H9 (cell line): ENCODE measurements around the gene BIRC6. TPM values are rescaled to one million over a fixed set of nuclear protein-coding genes. Genes with fewer than 3 reads are reported as not detected.

Source experiments
- DNase-seq: peaks from one replicate; pipeline ENCODE4 v3.0.0-alpha.2; 2017
- H2AFZ ChIP-seq: one replicate; pipeline ENCODE4 v1.6.1; 2013; ENCODE audit warnings: mild to moderate bottlenecking, low read length, control low read depth, moderate library complexity
- H2AK5ac ChIP-seq: 2 replicates; pipeline ENCODE4 v1.6.1; 2013; ENCODE audit warnings: low read length, control low read depth, mixed read lengths; ENCODE audit not compliant: insufficient read length
- H2BK120ac ChIP-seq: one replicate; pipeline ENCODE4 v1.6.1; 2013; ENCODE audit warnings: low read depth, mild to moderate bottlenecking, low read length, control low read depth, inconsistent platforms; ENCODE audit not compliant: poor library complexity, severe bottlenecking
- H2BK12ac ChIP-seq: 2 replicates; pipeline ENCODE4 v1.6.1; 2013; ENCODE audit warnings: low read length, control low read depth, mixed read lengths, low read depth; ENCODE audit not compliant: insufficient read length
- H2BK15ac ChIP-seq: 2 replicates; pipeline ENCODE4 v1.6.1; 2013; ENCODE audit warnings: low read depth, low read length, control low read depth
- H2BK20ac ChIP-seq: one replicate; pipeline ENCODE4 v1.6.1; 2013; ENCODE audit warnings: low read depth, mild to moderate bottlenecking, low read length, control low read depth, inconsistent platforms; ENCODE audit not compliant: poor library complexity, severe bottlenecking
- H2BK5ac ChIP-seq: 2 replicates; pipeline ENCODE4 v1.6.1; 2013; ENCODE audit warnings: low read length, control low read depth, mixed read lengths; ENCODE audit not compliant: insufficient read length
- H3K14ac ChIP-seq: 2 replicates; pipeline ENCODE4 v1.6.1; 2013; ENCODE audit warnings: low read length, control low read depth; ENCODE audit not compliant: insufficient read depth
- H3K18ac ChIP-seq: 2 replicates; pipeline ENCODE4 v1.6.1; 2013; ENCODE audit warnings: low read depth, mild to moderate bottlenecking, mixed read lengths, low read length, control low read depth; ENCODE audit not compliant: insufficient read length
- H3K23ac ChIP-seq: 2 replicates; pipeline ENCODE4 v1.6.1; 2013; ENCODE audit warnings: low read length, control low read depth, mixed read lengths, low read depth; ENCODE audit not compliant: insufficient read length
- H3K23me2 ChIP-seq: 2 replicates; pipeline ENCODE4 v1.6.1; 2013; ENCODE audit warnings: low read depth, mild to moderate bottlenecking, mixed read lengths, low read length, control low read depth; ENCODE audit not compliant: insufficient read length, poor library complexity, severe bottlenecking
- H3K27ac ChIP-seq: 2 replicates; pipeline ENCODE4 v1.5.1; 2013; ENCODE audit warnings: low read length, control low read depth, mixed read lengths, low read depth; ENCODE audit not compliant: insufficient read length
- H3K27me3 ChIP-seq: 2 replicates; pipeline ENCODE4 v1.6.1; 2013; ENCODE audit warnings: low read length, control low read depth, inconsistent platforms; ENCODE audit not compliant: insufficient read depth
- H3K4ac ChIP-seq: 2 replicates; pipeline ENCODE4 v1.6.1; 2013; ENCODE audit warnings: low read depth, mild to moderate bottlenecking, control low read depth, inconsistent platforms, low read length, moderate library complexity
- H3K4me1 ChIP-seq: 2 replicates; pipeline ENCODE4 v1.6.1; 2013; ENCODE audit warnings: low read length, control low read depth, inconsistent platforms; ENCODE audit not compliant: insufficient read depth
- H3K4me2 ChIP-seq: 2 replicates; pipeline ENCODE4 v1.6.1; 2013; ENCODE audit warnings: low read length, control low read depth, mixed read lengths; ENCODE audit not compliant: insufficient read length, insufficient read depth
- H3K56ac ChIP-seq: 2 replicates; pipeline ENCODE4 v1.6.1; 2013; ENCODE audit warnings: low read depth, mild to moderate bottlenecking, mixed read lengths, low read length, control low read depth; ENCODE audit not compliant: insufficient read length
- H3K79me1 ChIP-seq: 2 replicates; pipeline ENCODE4 v1.6.1; 2013; ENCODE audit warnings: low read depth, mild to moderate bottlenecking, moderate library complexity, low read length, control low read depth, inconsistent platforms; ENCODE audit not compliant: insufficient read depth, poor library complexity, severe bottlenecking
- H3K79me2 ChIP-seq: 2 replicates; pipeline ENCODE4 v1.6.1; 2013; ENCODE audit warnings: low read length, control low read depth, inconsistent platforms; ENCODE audit not compliant: insufficient read depth
- H3K9ac ChIP-seq: 2 replicates; pipeline ENCODE4 v1.6.1; 2013; ENCODE audit warnings: low read length, control low read depth, mixed read lengths; ENCODE audit not compliant: insufficient read length; ENCODE audit errors: extremely low read depth
- H3K9me3 ChIP-seq: one replicate; pipeline ENCODE4 v1.6.1; 2013; ENCODE audit warnings: low read depth, low read length, inconsistent platforms; ENCODE audit not compliant: control insufficient read depth
- H3T11ph ChIP-seq: one replicate; pipeline ENCODE4 v1.6.1; 2013; ENCODE audit warnings: mild to moderate bottlenecking, low read length, control low read depth, inconsistent platforms
- H4K20me1 ChIP-seq: one replicate; pipeline ENCODE4 v1.6.1; 2013; ENCODE audit not compliant: control insufficient read depth, insufficient read length, insufficient read depth
- H4K5ac ChIP-seq: 2 replicates; pipeline ENCODE4 v1.6.1; 2013; ENCODE audit warnings: low read depth, mild to moderate bottlenecking, mixed read lengths, low read length, control low read depth; ENCODE audit not compliant: insufficient read length
- H4K8ac ChIP-seq: replicated peaks from 2 replicates; pipeline ENCODE4 v1.6.1; 2013; ENCODE audit warnings: low read length, control low read depth, mixed read lengths, low read depth; ENCODE audit not compliant: insufficient read length
- H4K91ac ChIP-seq: 2 replicates; pipeline ENCODE4 v1.6.1; 2013; ENCODE audit warnings: low read depth, mild to moderate bottlenecking, moderate library complexity, mixed read lengths, low read length, control low read depth; ENCODE audit not compliant: insufficient read length
- H3K27ac Mint-ChIP-seq, 3 experiments: 2 replicates in 2 of 3; 3 replicates in 1 of 3; pipeline ENCODE4 v1.8.0; 2020 to 2021; ENCODE audit warnings: mixed read lengths in 3 of 3, mild to moderate bottlenecking in 1 of 3, moderate library complexity in 1 of 3
- H3K27me3 Mint-ChIP-seq: 2 replicates; pipeline ENCODE4 v1.8.0; 2021; ENCODE audit warnings: low read depth, mild to moderate bottlenecking, moderate library complexity, mixed read lengths
- H3K36me3 Mint-ChIP-seq, 3 experiments: 2 replicates in 2 of 3; 3 replicates in 1 of 3; pipeline ENCODE4 v1.8.0; 2020 to 2021; ENCODE audit warnings: low read depth in 3 of 3, mixed read lengths in 3 of 3; ENCODE audit not compliant: insufficient read depth in 1 of 3
- H3K4me1 Mint-ChIP-seq, 2 experiments: 2 replicates each; pipeline ENCODE4 v1.8.0; 2020; ENCODE audit warnings: mixed read lengths in 2 of 2
- H3K4me3 Mint-ChIP-seq, 2 experiments: 2 replicates in 1 of 2; 3 replicates in 1 of 2; pipeline ENCODE4 v1.8.0; 2020 to 2021; ENCODE audit warnings: mild to moderate bottlenecking in 2 of 2, mixed read lengths in 2 of 2, moderate library complexity in 1 of 2
- H3K9me3 Mint-ChIP-seq, 2 experiments: 2 replicates in 1 of 2; 3 replicates in 1 of 2; pipeline ENCODE4 v1.8.0; 2020; ENCODE audit warnings: mild to moderate bottlenecking in 2 of 2, mixed read lengths in 2 of 2, moderate library complexity in 1 of 2
- WGBS: extraction: QIAGEN DNeasy Blood & Tissue Kit; methylation state at CpG from one replicate; pipeline ENCODE4 v1.1.7; 2013; ENCODE audit warnings: missing lambda C conversion rate, low lambda C conversion rate, mixed read lengths; ENCODE audit not compliant: insufficient read length; ENCODE audit errors: extremely low coverage; 5-methylcytosine and 5-hydroxymethylcytosine counted together
- total RNA-seq: library from RNA; stranded (reverse); gene quantifications from 2 replicates; pipeline ENCODE4 v1.2.1, GENCODE V29; 2021
- TF ChIP-seq, protein P1 (sequence below): fragments of 200-600 bp; sonication (generic); conservative IDR thresholded peaks from 3 replicates; pipeline ENCODE4 v1.8.0; 2021; ENCODE audit warnings: antibody characterized with exemption, mild to moderate bottlenecking

The BIRC6 gene
- total RNA-seq, 1 experiment from 2014 or later: 78.8 TPM

DNA sequence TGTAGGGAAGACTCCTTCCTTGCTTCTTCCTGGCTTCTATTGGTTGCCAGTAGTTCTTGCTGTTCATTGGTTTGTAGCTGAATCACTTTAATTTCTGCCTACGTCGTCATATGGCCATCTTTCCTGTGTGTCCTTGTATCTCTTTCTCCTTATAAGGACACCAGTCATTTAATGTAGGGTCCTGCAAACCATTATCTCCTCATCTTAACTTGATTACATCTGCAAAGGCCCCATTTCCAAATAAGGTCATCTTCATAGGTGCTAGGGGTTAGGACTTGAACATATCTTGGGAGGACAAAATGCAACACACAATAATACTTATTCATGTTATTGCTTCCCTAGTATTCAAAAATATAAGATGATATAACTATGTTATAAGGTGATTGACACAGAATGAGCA is 175.5 kb downstream of the BIRC6 start:
- Mint-ChIP-seq H3K27ac (no peak overlapping the region), H3K4me3 (no peak overlapping the region), H3K4me1 (no peaks in the 10 kb centered on the region), H3K36me3 (peaks cover 31 to 72% (median 34%) of the 10 kb centered on the region in 3 experiments), H3K9me3 (no peaks in the 10 kb centered on the region; a peak in 1 of 5 replicates), H3K27me3 (no peaks in the 10 kb centered on the region)
- Histone ChIP-seq H2AFZ (no peak overlapping the region), H3K56ac (no peak overlapping the region), H4K8ac (no peak overlapping the region), H3K4me1 (no peaks in the 10 kb centered on the region), H3T11ph (no peak overlapping the region), H2BK120ac (no peak overlapping the region), H3K23me2 (no peaks in the 10 kb centered on the region), H2BK15ac (no peak overlapping the region), H4K20me1 (no peaks in the 10 kb centered on the region), H2BK12ac (no peak overlapping the region), H3K9ac (no peak overlapping the region), H3K79me1 (no peaks in the 10 kb centered on the region), H3K79me2 (no peaks in the 10 kb centered on the region), H3K4me2 (no peak overlapping the region), H3K9me3 (no peaks in the 10 kb centered on the region), H2BK5ac (no peak overlapping the region), H3K18ac (no peak overlapping the region), H3K27ac (no peak overlapping the region), H2BK20ac (no peak overlapping the region), H3K14ac (no peak overlapping the region), H4K5ac (no peak overlapping the region), H3K27me3 (no peaks in the 10 kb centered on the region), H4K91ac (no peak overlapping the region), H3K23ac (no peak overlapping the region), H2AK5ac (no peak overlapping the region), H3K4ac (no peak overlapping the region)
- no CpG with 5 or more reads among the region's 2 CpGs for WGBS
- TF ChIP-seq, protein P1, sequence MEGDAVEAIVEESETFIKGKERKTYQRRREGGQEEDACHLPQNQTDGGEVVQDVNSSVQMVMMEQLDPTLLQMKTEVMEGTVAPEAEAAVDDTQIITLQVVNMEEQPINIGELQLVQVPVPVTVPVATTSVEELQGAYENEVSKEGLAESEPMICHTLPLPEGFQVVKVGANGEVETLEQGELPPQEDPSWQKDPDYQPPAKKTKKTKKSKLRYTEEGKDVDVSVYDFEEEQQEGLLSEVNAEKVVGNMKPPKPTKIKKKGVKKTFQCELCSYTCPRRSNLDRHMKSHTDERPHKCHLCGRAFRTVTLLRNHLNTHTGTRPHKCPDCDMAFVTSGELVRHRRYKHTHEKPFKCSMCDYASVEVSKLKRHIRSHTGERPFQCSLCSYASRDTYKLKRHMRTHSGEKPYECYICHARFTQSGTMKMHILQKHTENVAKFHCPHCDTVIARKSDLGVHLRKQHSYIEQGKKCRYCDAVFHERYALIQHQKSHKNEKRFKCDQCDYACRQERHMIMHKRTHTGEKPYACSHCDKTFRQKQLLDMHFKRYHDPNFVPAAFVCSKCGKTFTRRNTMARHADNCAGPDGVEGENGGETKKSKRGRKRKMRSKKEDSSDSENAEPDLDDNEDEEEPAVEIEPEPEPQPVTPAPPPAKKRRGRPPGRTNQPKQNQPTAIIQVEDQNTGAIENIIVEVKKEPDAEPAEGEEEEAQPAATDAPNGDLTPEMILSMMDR: no peak
- DNase-seq: no peak
